ENCODE measurements around the gene CTU2.

Gene CTU2

DNA sequence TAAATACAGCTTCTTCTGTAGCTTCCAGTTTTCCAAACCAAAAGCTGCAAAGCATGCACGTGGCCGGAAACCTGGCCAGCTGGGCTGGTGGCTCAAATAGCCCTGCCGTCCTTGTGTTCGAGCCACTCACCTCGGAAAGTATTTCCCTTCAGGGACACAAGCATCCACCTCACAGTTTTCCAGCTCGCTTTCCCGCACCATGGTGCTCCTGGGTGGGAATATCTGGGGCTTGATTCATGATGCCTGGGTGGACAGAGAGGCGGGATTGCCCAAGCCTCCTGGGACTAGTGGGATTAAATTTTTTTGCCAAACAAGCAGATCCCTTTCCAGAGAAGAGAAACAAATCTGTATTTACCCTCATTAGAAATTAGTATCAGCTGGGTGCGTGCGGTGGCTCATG lies 36.3 kb upstream of the CTU2 start:
- Histone ChIP-seq H3K4me1 (ENCODE audit: control insufficient read depth in 1 of 2, insufficient read depth in 1 of 2, low read depth in 1 of 2, low read length in 1 of 2) (no peaks in the 10 kb centered on the region), H3K4me3 (ENCODE audit: low read depth in 1 of 2, low read length in 1 of 2) (no peak overlapping the region), H3K27ac (no peak overlapping the region), H3K27me3 (no peaks in the 10 kb centered on the region), H3K36me3 (peaks cover 15% of the 10 kb centered on the region), H3K9me3 (no peaks in the 10 kb centered on the region)
- TF ChIP-seq, protein P1, sequence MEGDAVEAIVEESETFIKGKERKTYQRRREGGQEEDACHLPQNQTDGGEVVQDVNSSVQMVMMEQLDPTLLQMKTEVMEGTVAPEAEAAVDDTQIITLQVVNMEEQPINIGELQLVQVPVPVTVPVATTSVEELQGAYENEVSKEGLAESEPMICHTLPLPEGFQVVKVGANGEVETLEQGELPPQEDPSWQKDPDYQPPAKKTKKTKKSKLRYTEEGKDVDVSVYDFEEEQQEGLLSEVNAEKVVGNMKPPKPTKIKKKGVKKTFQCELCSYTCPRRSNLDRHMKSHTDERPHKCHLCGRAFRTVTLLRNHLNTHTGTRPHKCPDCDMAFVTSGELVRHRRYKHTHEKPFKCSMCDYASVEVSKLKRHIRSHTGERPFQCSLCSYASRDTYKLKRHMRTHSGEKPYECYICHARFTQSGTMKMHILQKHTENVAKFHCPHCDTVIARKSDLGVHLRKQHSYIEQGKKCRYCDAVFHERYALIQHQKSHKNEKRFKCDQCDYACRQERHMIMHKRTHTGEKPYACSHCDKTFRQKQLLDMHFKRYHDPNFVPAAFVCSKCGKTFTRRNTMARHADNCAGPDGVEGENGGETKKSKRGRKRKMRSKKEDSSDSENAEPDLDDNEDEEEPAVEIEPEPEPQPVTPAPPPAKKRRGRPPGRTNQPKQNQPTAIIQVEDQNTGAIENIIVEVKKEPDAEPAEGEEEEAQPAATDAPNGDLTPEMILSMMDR (IDR thresholded peaks at IDR 0.05), result no peak

DNA sequence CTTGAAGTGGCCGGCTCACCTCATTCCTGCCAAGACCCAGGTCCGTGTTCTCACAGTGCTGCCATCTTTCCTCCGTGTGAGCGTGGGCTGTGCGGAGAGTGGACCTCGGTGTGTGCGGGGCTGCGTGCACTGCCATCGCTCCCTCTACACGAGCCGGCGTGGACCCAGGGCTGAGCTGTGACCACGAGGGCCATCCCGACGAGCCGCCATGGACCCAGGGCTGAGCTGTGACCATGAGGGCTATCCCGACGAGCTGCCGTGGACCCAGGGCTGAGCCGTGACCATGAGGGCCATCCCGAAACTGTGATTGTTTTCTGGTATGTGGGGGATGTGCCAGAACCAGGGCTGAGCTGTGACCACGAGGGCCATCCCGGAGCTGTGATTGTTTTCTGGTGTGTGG lies 34.5 kb upstream of the CTU2 start:
- H3K36me3 ChIP-seq, result peaks cover 33% of the 10 kb centered on the region

DNA sequence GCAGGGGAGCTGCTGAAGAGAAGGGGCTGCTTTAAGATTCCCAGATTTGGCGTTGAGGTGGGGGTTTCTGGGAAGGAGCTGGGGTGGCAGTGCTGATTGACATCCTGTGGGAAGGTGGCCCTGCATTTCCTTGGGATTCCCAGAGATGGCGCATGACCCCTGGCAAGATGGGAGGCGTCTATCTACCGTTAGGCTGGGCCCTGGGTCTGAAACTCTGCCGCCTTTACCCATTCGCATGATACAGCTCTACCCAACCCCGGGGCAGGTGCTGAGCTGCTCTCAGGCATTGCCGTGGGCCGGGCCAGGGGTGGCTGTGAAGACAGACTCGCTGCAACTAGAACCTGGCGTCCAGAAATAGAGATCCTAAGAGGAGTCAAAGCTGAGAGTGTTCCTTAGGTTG lies 33.5 kb upstream of the CTU2 start:
- peaks cover 43% of the 10 kb centered on the region for H3K36me3 ChIP-seq
- H3K4me1 ChIP-seq (ENCODE audit: control insufficient read depth in 1 of 2, insufficient read depth in 1 of 2, low read depth in 1 of 2, low read length in 1 of 2), result no peaks in the 10 kb centered on the region
- H3K27ac ChIP-seq, result no peak overlapping the region
- H3K27me3 ChIP-seq, result no peaks in the 10 kb centered on the region
- no peak overlapping the region for H3K4me3 ChIP-seq (ENCODE audit: low read depth in 1 of 2, low read length in 1 of 2)
- TF ChIP-seq, protein P1 (IDR thresholded peaks at IDR 0.05), result no peak
- no peaks in the 10 kb centered on the region for H3K9me3 ChIP-seq

More for the DNA sequence above, 34.5 kb upstream of the CTU2 start:
- Histone ChIP-seq H3K4me1 (ENCODE audit: control insufficient read depth in 1 of 2, insufficient read depth in 1 of 2, low read depth in 1 of 2, low read length in 1 of 2) (no peaks in the 10 kb centered on the region), H3K9me3 (no peaks in the 10 kb centered on the region), H3K27me3 (no peaks in the 10 kb centered on the region), H3K4me3 (ENCODE audit: low read depth in 1 of 2, low read length in 1 of 2) (no peak overlapping the region), H3K27ac (no peak overlapping the region)
- TF ChIP-seq, protein P1 (IDR thresholded peaks at IDR 0.05), result no peak

DNA sequence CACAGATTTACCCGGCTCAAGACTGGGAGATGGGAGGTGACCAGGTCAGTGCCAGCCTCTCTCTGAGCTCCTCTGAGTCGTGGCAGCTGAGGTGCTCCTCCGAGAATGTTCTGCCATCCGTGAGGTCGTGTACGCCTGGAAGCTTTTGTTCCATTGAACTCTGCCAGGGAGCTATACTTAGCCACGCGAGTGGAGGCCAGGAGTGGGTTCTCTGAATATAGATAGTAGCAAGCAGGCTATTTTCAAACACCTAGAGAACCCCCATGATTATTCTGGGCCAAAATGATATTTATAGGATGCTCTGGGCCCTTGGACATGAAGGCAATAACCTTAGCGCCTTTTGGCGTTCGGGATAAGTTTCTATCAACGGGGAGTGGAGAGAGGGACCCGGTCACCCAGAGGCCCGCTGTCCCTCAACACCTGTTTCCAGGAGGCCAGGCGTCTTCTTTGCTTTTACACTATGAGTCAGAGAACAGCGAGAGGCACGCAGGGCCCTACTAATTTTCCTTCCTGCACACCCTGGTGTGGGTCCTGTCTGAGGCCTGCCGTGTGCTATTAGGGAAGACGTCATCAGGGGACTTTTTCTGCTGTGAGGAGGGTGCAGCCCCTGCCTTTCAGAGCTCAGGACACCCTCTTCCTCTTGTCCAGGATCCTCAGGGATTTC lies 32.5 kb upstream of the CTU2 start:
- H3K27me3 ChIP-seq, result no peaks in the 10 kb centered on the region
- peaks cover 54% of the 10 kb centered on the region for H3K36me3 ChIP-seq
- TF ChIP-seq, protein P1 (IDR thresholded peaks at IDR 0.05), result no peak
- no peak overlapping the region for H3K27ac ChIP-seq
- H3K4me3 ChIP-seq (ENCODE audit: low read depth in 1 of 2, low read length in 1 of 2), result no peak overlapping the region
- H3K9me3 ChIP-seq, result no peaks in the 10 kb centered on the region
- H3K4me1 ChIP-seq (ENCODE audit: control insufficient read depth in 1 of 2, insufficient read depth in 1 of 2, low read depth in 1 of 2, low read length in 1 of 2), result no peaks in the 10 kb centered on the region

DNA sequence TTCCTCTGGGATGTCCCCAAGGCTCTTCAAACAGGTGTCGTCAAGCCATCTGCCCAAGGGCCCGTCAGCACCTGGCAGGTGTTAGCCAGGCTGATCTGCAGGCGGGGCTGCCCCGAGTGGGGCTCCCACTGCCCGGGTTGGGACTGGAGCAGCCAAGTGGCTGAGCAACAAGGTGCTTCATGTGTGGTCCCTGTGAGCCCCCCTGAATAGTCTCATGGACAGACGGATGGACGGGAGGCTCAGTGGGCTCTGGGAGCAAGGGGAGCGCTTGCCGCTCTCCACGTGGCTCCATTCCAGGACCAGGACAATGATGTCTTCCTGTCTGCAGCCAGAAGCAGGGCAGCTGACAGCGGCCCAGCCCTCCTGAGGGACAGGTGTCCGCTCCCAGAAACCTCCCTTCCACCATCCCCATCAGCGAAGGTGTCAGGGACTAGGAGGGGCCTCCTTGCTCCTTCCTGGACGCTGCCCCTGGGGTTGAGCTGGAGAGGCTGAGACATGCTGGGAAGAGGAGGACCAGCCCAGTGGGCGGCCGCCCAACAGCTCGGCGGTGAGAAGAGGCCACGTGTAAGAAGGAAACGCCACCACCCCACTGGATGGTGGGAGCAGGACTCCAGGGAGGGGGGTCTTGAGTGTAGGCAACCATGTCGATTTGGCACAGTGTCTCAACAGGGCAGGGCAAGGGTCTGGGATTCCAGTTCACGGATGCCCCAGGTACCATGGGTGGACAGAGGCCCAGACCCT lies 29.6 kb upstream of the CTU2 start:
- TF ChIP-seq, protein P1 (IDR thresholded peaks at IDR 0.05), result no peak
- H3K4me1 ChIP-seq (ENCODE audit: control insufficient read depth in 1 of 2, insufficient read depth in 1 of 2, low read depth in 1 of 2, low read length in 1 of 2), result peaks cover 15 to 19% of the 10 kb centered on the region in 2 experiments
- H3K9me3 ChIP-seq, result no peaks in the 10 kb centered on the region
- no peak overlapping the region for H3K27ac ChIP-seq
- peaks cover 75% of the 10 kb centered on the region for H3K36me3 ChIP-seq
- no peaks in the 10 kb centered on the region for H3K27me3 ChIP-seq
- no peak overlapping the region for H3K4me3 ChIP-seq (ENCODE audit: low read depth in 1 of 2, low read length in 1 of 2)
